AG09309 (cell line): ENCODE measurements around the gene GRID1.

Source experiments
- DNase-seq: peaks from one replicate; pipeline ENCODE4 v3.0.0-alpha.2; 2010; ENCODE audit warnings: low read depth
- H3K4me3 ChIP-seq: 2 replicates; pipeline ENCODE4 v1.5.1; 2011; ENCODE audit warnings: mild to moderate bottlenecking, low read depth, low read length, moderate library complexity; ENCODE audit not compliant: control insufficient read depth
- TF ChIP-seq, protein P1 (sequence below): IDR thresholded peaks from 2 replicates; pipeline ENCODE4 v1.5.1; 2011; ENCODE audit warnings: mild to moderate bottlenecking, low read depth, low read length, inconsistent platforms; ENCODE audit not compliant: insufficient read depth, control insufficient read depth; ENCODE audit errors: missing control alignments

The GRID1 gene

DNA sequence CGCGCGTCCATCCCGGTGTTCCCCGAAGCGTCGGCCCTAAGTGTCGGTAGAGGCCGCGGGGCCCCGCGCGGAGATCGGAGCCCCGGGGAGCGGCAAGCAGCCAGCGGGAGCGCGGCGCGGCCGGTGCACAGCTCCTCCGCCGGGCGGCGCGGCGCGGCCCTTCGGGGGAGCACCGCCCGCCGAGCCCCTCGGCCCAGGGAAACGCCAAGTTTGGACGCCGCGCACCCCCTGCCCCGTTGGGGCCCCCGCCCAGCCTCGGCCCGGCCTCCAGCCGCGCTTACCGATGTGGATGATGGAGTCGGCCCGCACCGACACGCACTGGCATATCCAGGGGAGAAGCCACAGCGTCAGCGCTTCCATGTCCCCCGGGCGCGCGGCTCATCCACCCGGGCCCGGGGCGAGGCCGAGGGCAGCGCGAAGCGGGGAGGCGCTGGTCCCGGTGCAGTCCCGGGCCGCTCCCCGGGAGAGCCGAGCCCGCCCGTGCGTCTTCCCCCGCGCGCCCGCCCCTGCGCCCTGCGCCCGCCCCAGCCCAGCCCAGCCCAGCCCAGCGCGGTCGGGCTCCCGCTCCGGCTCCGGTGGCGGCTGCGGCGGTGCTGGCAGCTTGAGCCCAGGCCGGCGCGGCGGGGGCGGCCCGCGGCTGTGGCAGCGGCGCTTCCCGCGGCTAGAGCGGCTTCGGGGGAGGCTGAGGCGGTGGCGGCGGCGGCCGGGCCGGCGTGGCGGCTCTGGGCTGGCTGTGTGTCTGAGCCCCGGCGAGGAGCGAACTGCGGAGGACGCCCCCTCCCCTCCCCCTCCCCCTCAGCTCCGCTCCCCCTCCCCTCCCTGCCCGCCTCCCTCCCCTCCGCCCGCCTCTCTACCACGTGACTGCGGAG, at the start of gene GRID1:
TSS of gene GRID1 (minus strand) at position 763 of the 869 bp plus-strand sequence.
- TF ChIP-seq, protein P1, sequence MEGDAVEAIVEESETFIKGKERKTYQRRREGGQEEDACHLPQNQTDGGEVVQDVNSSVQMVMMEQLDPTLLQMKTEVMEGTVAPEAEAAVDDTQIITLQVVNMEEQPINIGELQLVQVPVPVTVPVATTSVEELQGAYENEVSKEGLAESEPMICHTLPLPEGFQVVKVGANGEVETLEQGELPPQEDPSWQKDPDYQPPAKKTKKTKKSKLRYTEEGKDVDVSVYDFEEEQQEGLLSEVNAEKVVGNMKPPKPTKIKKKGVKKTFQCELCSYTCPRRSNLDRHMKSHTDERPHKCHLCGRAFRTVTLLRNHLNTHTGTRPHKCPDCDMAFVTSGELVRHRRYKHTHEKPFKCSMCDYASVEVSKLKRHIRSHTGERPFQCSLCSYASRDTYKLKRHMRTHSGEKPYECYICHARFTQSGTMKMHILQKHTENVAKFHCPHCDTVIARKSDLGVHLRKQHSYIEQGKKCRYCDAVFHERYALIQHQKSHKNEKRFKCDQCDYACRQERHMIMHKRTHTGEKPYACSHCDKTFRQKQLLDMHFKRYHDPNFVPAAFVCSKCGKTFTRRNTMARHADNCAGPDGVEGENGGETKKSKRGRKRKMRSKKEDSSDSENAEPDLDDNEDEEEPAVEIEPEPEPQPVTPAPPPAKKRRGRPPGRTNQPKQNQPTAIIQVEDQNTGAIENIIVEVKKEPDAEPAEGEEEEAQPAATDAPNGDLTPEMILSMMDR, result no peak
- DNase-seq, result no peak
- no peak within 1 kb of the TSS; the same call in 1 of the 2 replicates for H3K4me3 ChIP-seq

DNA sequence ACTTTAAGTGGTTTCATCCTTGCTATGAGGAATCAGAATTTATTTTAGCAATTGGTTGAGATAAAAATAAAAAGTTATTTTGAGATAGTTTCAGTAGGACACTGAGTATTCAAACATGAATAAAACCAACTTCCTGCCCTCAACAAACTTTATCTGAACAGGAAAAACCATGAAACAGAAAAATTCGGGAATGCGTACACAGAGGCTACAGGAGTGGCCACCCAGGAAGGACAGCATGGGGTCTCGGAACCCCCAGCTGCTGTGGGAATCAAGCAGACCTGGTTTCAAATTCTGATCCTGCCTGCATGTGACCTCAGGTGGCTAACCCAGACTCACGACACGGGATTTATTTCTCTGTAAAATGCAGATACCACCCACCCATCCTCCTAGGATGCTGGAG, 49.0 kb upstream of the GRID1 start:
- TF ChIP-seq, protein P1, result no peak
- DNase-seq, result no peak
- H3K4me3 ChIP-seq, result no peak overlapping the region

DNA sequence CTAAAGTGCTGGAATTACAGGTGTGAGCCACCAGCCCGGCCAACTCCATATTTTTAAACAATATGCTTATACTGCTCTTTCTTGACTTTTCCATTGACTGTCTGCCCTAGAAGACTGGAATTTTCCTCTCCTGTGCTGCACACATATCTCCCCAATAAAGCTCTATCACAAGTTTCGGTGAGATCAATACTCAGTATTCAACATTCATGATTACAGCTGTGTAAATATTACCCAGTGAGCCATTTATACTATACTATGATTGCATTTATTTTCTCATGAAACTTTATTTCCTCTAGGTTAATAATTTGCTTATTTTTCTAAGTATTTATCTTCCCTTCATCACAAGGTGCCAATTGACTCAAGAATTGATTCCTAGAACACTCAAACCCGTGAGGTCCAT, 48.5 kb upstream of the GRID1 start:
- no peak for DNase-seq
- no peak overlapping the region for H3K4me3 ChIP-seq
- TF ChIP-seq, protein P1, result no peak

DNA sequence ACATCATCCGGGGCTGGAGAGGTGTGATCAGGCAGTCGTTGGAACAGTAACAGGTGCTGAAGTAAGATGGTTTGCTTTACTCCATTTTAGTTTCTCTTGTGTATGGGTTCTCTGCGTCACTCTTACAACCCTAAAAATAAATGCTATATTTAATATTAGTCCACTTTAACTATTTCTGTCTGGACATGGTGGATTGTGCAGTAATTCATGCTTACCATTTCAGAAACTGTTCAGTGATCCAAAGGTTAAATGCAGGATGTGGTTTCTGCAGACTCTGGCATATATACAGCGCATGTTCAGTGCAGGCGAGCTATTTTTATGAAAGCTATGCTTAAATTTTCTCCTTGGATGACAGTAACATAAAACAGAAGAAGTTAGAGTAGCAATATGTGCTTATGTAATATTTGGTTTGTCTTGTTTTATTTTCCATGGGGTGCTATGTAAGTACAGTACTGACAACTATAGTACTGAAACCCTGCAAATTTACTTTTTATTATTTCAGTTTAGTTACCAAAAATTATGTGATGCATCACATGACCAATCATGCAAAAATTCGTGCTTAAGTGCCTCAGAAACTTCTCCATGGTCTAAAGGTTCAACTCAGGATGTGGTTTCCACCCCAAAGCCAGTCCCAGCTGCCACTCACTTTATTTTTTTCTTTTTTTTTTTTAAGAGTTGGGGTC, 46.6 kb upstream of the GRID1 start:
- no peak for DNase-seq
- TF ChIP-seq, protein P1, result no peak
- H3K4me3 ChIP-seq, result no peak overlapping the region

DNA sequence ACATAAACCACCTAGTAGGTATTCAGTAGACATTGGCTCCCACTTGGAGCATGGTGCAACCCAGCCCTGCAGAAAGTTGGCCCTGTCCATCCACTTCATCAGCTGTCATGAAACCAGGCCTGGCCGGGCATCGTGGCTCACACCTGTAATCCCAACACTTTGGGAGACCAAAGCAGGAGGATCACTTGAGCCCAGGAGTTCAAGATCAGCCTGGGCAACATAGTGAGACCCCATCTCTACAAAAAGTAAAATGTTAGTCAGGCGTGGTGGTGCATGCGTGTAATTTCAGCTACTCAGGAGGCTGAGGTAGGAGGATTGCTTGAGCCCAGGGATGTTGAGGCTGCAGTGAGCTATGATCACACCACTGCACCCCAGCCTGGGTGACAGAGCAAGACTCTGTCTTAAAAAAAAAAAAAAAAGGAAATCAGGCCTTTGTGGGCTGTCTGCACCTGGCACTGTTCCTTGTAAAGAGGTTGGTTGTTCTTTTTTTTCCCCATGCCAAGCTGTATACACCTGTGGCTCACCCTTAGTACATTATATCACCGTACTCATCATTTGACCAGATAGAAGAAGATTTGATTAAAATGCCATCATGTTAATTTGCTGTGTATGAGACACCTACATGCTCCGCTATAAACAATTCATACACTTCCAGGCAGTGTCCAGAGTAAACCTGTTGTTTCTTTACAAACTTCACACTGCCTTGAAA, 45.4 kb upstream of the GRID1 start:
- no peak overlapping the region for H3K4me3 ChIP-seq
- DNase-seq, result no peak
- TF ChIP-seq, protein P1, result no peak

DNA sequence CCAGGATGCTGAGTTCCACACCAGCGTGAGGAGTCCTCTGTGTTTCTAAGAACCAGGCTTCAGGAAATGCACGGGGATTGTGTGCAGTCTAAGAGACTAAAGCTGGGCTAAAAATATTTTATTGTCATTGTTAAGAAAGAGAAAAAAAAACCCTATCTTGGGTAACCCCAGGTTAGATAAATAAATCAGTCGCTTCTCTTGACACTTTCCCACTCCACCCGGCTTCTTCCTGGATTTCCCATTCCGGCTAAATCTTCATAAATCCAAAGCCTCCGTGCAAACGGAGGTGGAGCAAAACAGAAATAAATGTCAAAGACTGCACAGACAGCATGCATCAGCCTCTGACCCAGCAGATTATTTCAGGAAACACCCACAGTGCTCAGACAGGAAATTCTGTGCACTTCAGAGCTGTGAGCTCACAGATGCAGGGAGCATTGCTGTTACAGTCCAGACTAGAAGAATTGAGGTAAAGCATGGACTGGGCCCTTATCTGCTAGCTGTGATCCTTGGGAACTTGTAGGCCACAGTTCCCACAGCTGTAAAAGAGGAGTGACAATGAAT, 44.8 kb upstream of the GRID1 start:
- peak; percentile 78 for DNase-seq
- TF ChIP-seq, protein P1, result no peak
- H3K4me3 ChIP-seq, result no peak overlapping the region
